Common myeloid progenitor, CD34-positive (primary cell): ENCODE results near the gene TENT4A.

ENCODE experiments used
- CTCF ChIA-PET: fragments of 350-600 bp; sonication (Branson Sonifier 250); formaldehyde crosslinking; loops from one replicate; lab custom pipeline; 2021; ENCODE audit warnings: antibody characterized with exemption; lab: Charles Lee
- POLR2A ChIA-PET: fragments of 350-600 bp; sonication (Branson Sonifier 250); formaldehyde crosslinking; loops from one replicate; lab custom pipeline; 2021; ENCODE audit warnings: antibody characterized with exemption; lab: Charles Lee
- DNase-seq, 3 donors: peaks; one replicate each; pipeline versions ENCODE4 v3.0.0 to v3.0.0-alpha.2; 2013
- H3K27ac ChIP-seq, 2 experiments: 1 replicate in 1 of 2; 2 replicates in 1 of 2; pipeline ENCODE4 v1.7.0; 2013; ENCODE audit warnings: inconsistent platforms in 2 of 2, low read length in 2 of 2, mild to moderate bottlenecking in 2 of 2, low read depth in 1 of 2, moderate library complexity in 1 of 2; ENCODE audit not compliant: severe bottlenecking in 2 of 2, insufficient read depth in 1 of 2, poor library complexity in 1 of 2
- H3K27me3 ChIP-seq, 5 experiments: replicated peaks in 2 of 5; 1 replicate in 3 of 5; 2 replicates in 2 of 5; pipeline versions ENCODE4 v1.6.1 to v1.7.0; 2013; ENCODE audit warnings: low read length in 4 of 5, mild to moderate bottlenecking in 2 of 5, moderate library complexity in 2 of 5, inconsistent platforms in 1 of 5; ENCODE audit not compliant: insufficient read depth in 5 of 5, control insufficient read depth in 4 of 5
- H3K36me3 ChIP-seq, 4 experiments: 1 replicate in 2 of 4; 2 replicates in 2 of 4; pipeline versions ENCODE4 v1.6.1 to v1.7.0; 2013; ENCODE audit warnings: low read length in 3 of 4, control low read depth in 1 of 4, mild to moderate bottlenecking in 1 of 4; ENCODE audit not compliant: control insufficient read depth in 4 of 4, insufficient read depth in 4 of 4
- H3K4me1 ChIP-seq, 4 experiments: 1 replicate in 3 of 4; 2 replicates in 1 of 4; pipeline versions ENCODE4 v1.6.1 to v1.7.1; 2013; ENCODE audit warnings: low read length in 3 of 4, mild to moderate bottlenecking in 3 of 4, control low read depth in 1 of 4, inconsistent platforms in 1 of 4, moderate library complexity in 1 of 4; ENCODE audit not compliant: control insufficient read depth in 4 of 4, insufficient read depth in 4 of 4; ENCODE audit errors: control extremely low read depth in 1 of 4
- H3K4me3 ChIP-seq, 7 experiments: 1 replicate in 4 of 7; 2 replicates in 3 of 7; pipeline versions ENCODE4 v1.5.1 to v1.7.0; 2013; ENCODE audit warnings: mild to moderate bottlenecking in 7 of 7, low read length in 6 of 7, moderate library complexity in 6 of 7, inconsistent platforms in 2 of 7, low read depth in 2 of 7, control low read depth in 1 of 7; ENCODE audit not compliant: insufficient read depth in 4 of 7, control insufficient read depth in 1 of 7; ENCODE audit errors: extremely low read depth in 1 of 7
- H3K9me3 ChIP-seq, 5 experiments: 1 replicate in 4 of 5; 2 replicates in 1 of 5; pipeline versions ENCODE4 v1.6.1 to v1.7.1; 2013; ENCODE audit warnings: low read length in 4 of 5, mild to moderate bottlenecking in 2 of 5, inconsistent platforms in 1 of 5, low read depth in 1 of 5, moderate library complexity in 1 of 5; ENCODE audit not compliant: control insufficient read depth in 4 of 5, insufficient read depth in 2 of 5; ENCODE audit errors: control extremely low read depth in 1 of 5
- WGBS: methylation state at CpG from one replicate; pipeline ENCODE4 v1.1.5; 2013; ENCODE audit not compliant: insufficient coverage; 5-methylcytosine and 5-hydroxymethylcytosine counted together

Gene TENT4A

DNA sequence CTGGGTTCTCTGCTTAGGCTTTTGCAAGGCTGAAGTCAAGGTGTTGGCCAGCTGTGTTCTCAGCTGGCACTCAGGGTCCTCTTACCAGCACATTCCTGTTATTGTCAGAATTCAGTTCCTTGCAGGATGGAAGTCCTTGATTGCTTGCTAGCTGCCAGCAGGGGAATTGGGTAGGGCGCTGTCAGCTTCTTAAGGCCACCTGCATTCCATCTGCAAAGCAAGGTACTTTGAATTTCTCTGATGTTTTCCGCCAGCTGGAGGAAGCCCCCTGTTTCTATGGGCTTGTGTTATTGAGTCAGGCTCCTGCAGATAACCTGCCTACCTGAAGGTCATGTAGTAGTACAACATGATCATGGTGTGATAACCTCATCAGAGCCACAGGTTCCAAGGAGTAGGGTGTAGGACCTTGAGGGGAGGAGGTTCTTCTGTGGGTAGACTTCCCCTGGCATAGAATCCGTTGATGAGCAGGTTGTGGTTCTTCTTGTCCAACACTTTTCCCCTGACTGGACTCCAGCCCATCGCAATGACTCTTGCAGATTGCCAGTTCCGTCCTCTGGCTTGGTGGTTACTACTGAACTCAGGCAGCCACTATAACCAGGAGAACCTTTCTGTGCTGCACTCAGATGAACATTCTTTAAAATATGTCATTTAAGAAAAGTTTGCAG is 6.8 kb downstream of the TENT4A start:
- peak in 2 of 3 donors; percentile 71 to 75 for DNase-seq
- H3K27me3 ChIP-seq, result no peaks in the 10 kb centered on the region
- WGBS, result 31% methylated on average over 5 of the region's 5 CpGs
- H3K4me1 ChIP-seq, result peaks cover 24 to 72% (median 67%) of the 10 kb centered on the region in 4 experiments
- H3K27ac ChIP-seq, result no peak overlapping the region
- no peaks in the 10 kb centered on the region for H3K9me3 ChIP-seq
- peaks cover 0 to 49% (median 7%) of the 10 kb centered on the region in 4 experiments for H3K36me3 ChIP-seq
- CTCF ChIA-PET, result interaction anchor here (0.8 to 1.1 kb wide), 2 partner anchors 9 kb away, joined by 3 read pairs; no protein-coding TSS in a partner anchor
- H3K4me3 ChIP-seq, result peak overlapping the region in 1 of 7 experiments; percentile 10
- POLR2A ChIA-PET, result no interaction called here

DNA sequence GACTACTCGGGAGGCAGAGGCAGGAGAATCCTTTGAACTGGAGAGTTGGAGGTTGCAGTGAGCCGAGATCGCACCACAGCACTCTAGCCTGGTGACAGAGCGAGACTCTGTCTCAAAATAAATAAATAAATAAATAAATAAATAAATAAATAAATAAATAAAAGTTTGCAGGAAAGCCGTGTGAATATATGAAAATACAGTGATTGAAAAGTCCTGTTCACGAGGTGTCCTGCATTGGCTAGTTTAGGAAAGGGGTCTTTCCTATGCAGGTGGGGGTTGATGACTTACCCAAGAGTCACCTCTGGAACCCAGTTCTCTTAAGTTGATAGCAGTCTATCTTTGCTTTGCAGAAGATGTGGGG is 7.3 kb downstream of the TENT4A start:
- WGBS, result 96% methylated on average over 2 of the region's 6 CpGs
- CTCF ChIA-PET, result interaction anchor here (1.1 kb wide), 1 partner anchor 9 kb away, joined by 3 read pairs; no protein-coding TSS in a partner anchor
- Histone ChIP-seq H3K4me3 (peak overlapping the region in 1 of 7 experiments; percentile 10), H3K27ac (no peak overlapping the region), H3K4me1 (peaks cover 19 to 67% (median 62%) of the 10 kb centered on the region in 4 experiments), H3K36me3 (peaks cover 0 to 53% (median 9%) of the 10 kb centered on the region in 4 experiments), H3K27me3 (no peaks in the 10 kb centered on the region), H3K9me3 (no peaks in the 10 kb centered on the region)
- no peak for DNase-seq
- POLR2A ChIA-PET, result no interaction called here

DNA sequence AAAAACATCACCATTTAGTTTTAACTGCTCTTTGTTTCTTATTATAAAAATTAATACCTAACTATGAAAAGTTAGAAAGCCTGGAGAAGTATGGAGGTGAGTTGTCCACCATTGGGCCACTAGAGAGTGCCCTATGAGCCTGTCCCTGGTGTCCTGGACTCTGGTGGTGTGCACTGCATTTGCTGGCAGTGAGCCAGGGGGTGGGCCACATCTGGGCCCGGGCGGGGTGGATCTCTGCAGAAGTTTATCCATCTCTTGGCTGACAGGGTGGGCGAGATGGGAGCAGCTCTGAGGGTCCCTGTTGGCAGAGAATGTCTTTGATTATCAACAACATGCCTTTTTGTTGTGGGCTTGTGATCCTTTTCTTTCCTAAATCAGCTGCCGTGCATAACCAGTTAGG is 8.2 kb downstream of the TENT4A start:
- Histone ChIP-seq H3K27ac (no peak overlapping the region), H3K4me3 (peak overlapping the region in 2 of 7 experiments; percentile 52 to 57), H3K4me1 (peaks cover 13 to 58% (median 53%) of the 10 kb centered on the region in 4 experiments), H3K9me3 (no peaks in the 10 kb centered on the region), H3K27me3 (no peaks in the 10 kb centered on the region), H3K36me3 (peaks cover 0 to 61% (median 11%) of the 10 kb centered on the region in 4 experiments)
- WGBS, result 100% methylated on average over 1 of the region's 4 CpGs
- no peak for DNase-seq
- ChIA-PET POLR2A (interaction anchor here (1.2 kb wide), 1 partner anchor 1236 kb away, joined by 3 read pairs; no protein-coding TSS in a partner anchor), CTCF (interaction anchor here (1.1 kb wide), 1 partner anchor 21 kb away, joined by 3 read pairs; no protein-coding TSS in a partner anchor)

DNA sequence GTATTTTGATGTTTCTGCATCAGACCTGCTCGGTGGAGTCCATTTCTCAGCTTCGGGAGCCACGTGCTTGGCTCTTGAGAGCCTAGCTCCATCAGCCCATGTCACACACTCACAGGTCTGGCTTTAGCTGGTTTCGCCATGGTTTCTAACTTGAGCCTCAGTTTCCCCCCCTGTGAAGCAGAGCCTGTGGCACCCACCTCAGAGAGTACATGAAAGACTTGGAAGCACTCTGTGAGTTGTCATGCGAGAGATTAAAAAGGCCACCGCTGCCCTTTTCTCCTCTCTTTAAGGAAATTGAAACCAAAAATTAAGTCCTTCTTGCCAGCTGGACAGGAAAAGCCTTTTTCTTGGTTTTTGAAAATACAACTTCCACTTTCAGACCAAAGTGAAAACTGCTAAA is 8.8 kb downstream of the TENT4A start:
- CTCF ChIA-PET, result interaction anchor here (1.1 to 1.4 kb wide), 2 partner anchors 10 to 21 kb away, joined by 3 to 4 read pairs; no protein-coding TSS in a partner anchor
- POLR2A ChIA-PET, result interaction anchor here (0.7 to 1.2 kb wide), 2 partner anchors 1093 to 1236 kb away, joined by 3 read pairs; no protein-coding TSS in a partner anchor
- Histone ChIP-seq H3K4me1 (peaks cover 13 to 52% (median 48%) of the 10 kb centered on the region in 4 experiments), H3K27ac (peak overlapping the region; percentile 13 to 47), H3K9me3 (no peaks in the 10 kb centered on the region), H3K27me3 (no peaks in the 10 kb centered on the region), H3K36me3 (peaks cover 0 to 61% (median 12%) of the 10 kb centered on the region in 4 experiments), H3K4me3 (peak overlapping the region in 3 of 7 experiments; percentile 41 to 57 (median 52))
- peak in 2 of 3 donors; percentile 55 to 58 for DNase-seq
- 44% methylated on average over 5 of the region's 6 CpGs for WGBS

DNA sequence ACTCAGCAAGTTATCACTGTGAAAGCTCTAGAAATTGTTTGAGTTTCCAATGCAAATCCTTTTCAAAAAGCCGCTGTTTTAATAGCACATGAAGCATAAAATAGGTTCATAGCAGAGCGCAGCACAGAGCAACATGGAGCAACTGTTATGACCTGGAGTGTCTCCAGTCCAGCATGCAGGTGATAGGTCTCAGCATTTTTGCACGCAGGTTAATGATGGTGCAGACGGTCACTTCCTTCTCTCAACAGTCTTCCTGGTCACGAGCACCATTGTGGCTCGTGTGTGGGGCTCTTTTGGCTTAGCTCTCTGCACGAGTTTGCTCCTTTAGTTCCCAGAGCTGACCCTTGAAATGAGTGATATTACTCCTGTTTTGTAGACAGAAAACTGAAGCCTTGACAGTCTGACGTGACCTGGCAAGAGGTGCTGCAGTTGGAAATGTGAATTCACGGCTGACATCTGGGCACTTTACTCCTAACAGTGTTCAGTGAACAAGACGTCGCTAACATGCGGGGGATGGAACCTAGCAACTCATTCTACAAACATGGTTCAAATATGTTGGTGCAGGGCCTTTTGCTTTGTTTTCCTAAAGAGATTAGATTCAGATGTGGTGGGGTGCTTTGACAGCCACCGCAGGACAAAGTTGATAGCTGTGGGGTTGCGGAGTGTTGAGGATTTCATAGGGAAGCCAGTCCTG is 10.0 kb downstream of the TENT4A start:
- 60% methylated on average over 11 of the region's 14 CpGs for WGBS
- Histone ChIP-seq H3K4me3 (peak overlapping the region in 1 of 7 experiments; percentile 57), H3K9me3 (no peaks in the 10 kb centered on the region), H3K27ac (no peak overlapping the region), H3K36me3 (peaks cover 0 to 55% (median 11%) of the 10 kb centered on the region in 4 experiments), H3K27me3 (no peaks in the 10 kb centered on the region), H3K4me1 (peaks cover 13 to 48% (median 44%) of the 10 kb centered on the region in 4 experiments)
- POLR2A ChIA-PET, result no interaction called here
- CTCF ChIA-PET, result interaction anchor here (1.4 kb wide), 1 partner anchor 9 kb away, joined by 4 read pairs; no protein-coding TSS in a partner anchor
- DNase-seq, result no peak

DNA sequence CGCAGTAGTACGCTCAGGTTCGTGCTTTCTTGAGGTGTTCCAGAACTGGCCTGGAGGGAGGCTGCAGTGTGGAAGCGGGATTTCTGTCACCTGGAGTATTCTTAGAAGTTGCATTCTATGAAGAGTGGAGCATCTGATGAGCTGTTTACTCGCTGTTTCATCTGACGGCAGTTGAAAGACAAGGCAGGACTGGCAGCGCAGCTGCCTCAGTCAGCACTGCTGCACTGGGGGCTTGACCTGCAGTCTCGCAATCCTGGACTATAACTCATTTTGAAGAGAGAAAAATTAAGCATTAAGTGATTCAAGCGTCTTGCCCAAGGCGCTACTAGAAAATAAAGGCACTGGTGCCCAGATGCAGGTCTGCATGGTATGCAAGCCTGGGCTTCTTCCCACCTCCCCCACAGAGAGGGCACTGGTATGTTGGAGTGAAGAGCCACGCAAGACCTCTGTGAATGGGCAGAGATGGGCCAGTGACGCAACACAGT is 10.6 kb downstream of the TENT4A start:
- Histone ChIP-seq H3K4me1 (peaks cover 13 to 52% (median 45%) of the 10 kb centered on the region in 4 experiments), H3K27me3 (no peaks in the 10 kb centered on the region), H3K9me3 (no peaks in the 10 kb centered on the region), H3K36me3 (peaks cover 0 to 49% (median 9%) of the 10 kb centered on the region in 4 experiments), H3K4me3 (no peak overlapping the region), H3K27ac (no peak overlapping the region)
- POLR2A ChIA-PET, result no interaction called here
- DNase-seq, result no peak
- CTCF ChIA-PET, result no interaction called here
- WGBS, result 97% methylated on average over 10 of the region's 12 CpGs
